Subcutaneous abdominal adipose tissue (tissue), 5 donors: ENCODE results near the gene TBC1D22A.

Experiments
- H3K27ac ChIP-seq: one replicate; pipeline ENCODE4 v1.7.0; 2013; ENCODE audit warnings: low read depth, mild to moderate bottlenecking, inconsistent platforms, low read length, moderate library complexity
- H3K27me3 ChIP-seq, 5 donors: one replicate each; pipeline ENCODE4 v1.7.0; 2013; ENCODE audit warnings: low read length in 5 of 5, inconsistent platforms in 1 of 5; ENCODE audit not compliant: control insufficient read depth in 5 of 5, insufficient read depth in 4 of 5
- H3K36me3 ChIP-seq, 5 donors: one replicate each; pipeline ENCODE4 v1.7.0; 2013; ENCODE audit warnings: low read length in 5 of 5; ENCODE audit not compliant: control insufficient read depth in 5 of 5, insufficient read depth in 5 of 5
- H3K4me1 ChIP-seq, 5 donors: one replicate each; pipeline ENCODE4 v1.7.0; 2013; ENCODE audit warnings: low read length in 5 of 5, mild to moderate bottlenecking in 3 of 5, moderate library complexity in 1 of 5; ENCODE audit not compliant: control insufficient read depth in 5 of 5, insufficient read depth in 5 of 5
- H3K4me3 ChIP-seq, 5 donors: one replicate each; pipeline ENCODE4 v1.7.0; 2013; ENCODE audit warnings: low read length in 5 of 5, low read depth in 1 of 5
- H3K9ac ChIP-seq, 5 donors: one replicate each; pipeline ENCODE4 v1.7.0; 2013; ENCODE audit warnings: low read length in 5 of 5, mild to moderate bottlenecking in 4 of 5, moderate library complexity in 3 of 5
- H3K9me3 ChIP-seq, 5 donors: one replicate each; pipeline ENCODE4 v1.7.0; 2013; ENCODE audit warnings: low read length in 5 of 5; ENCODE audit not compliant: control insufficient read depth in 5 of 5
- donor health status: healthy.
- donor health status: healthy.
- donor health status: healthy.
- donor health status: healthy.
- donor health status: healthy.

Gene TBC1D22A

GRCh38 chr22:47064016-47064415 lies 301.6 kb downstream of the TBC1D22A start:
- Histone ChIP-seq H3K9me3 (no peaks in the 10 kb centered on the region), H3K27me3 (no peaks in the 10 kb centered on the region), H3K4me3 (no peak overlapping the region), H3K4me1 (peaks cover 0 to 13% (median 0%) of the 10 kb centered on the region in 5 donors), H3K27ac (no peak overlapping the region), H3K9ac (no peak overlapping the region), H3K36me3 (peaks cover 0 to 63% (median 26%) of the 10 kb centered on the region in 5 donors)

GRCh38 chr22:47064416-47064815 lies 302.0 kb downstream of the TBC1D22A start:
- peaks cover 0 to 15% (median 0%) of the 10 kb centered on the region in 5 donors for H3K4me1 ChIP-seq
- no peak overlapping the region for H3K9ac ChIP-seq
- H3K9me3 ChIP-seq: no peaks in the 10 kb centered on the region
- no peak overlapping the region for H3K27ac ChIP-seq
- H3K36me3 ChIP-seq: peaks cover 0 to 60% (median 25%) of the 10 kb centered on the region in 5 donors
- no peak overlapping the region for H3K4me3 ChIP-seq
- H3K27me3 ChIP-seq: no peaks in the 10 kb centered on the region

GRCh38 chr22:47065756-47066615 lies 303.5 kb downstream of the TBC1D22A start:
- Histone ChIP-seq H3K9me3 (no peaks in the 10 kb centered on the region), H3K27me3 (no peaks in the 10 kb centered on the region), H3K9ac (no peak overlapping the region), H3K27ac (no peak overlapping the region), H3K4me3 (no peak overlapping the region), H3K36me3 (peaks cover 0 to 50% (median 21%) of the 10 kb centered on the region in 5 donors), H3K4me1 (peaks cover 0 to 15% (median 0%) of the 10 kb centered on the region in 5 donors)

GRCh38 chr22:47066616-47066905 lies 304.1 kb downstream of the TBC1D22A start:
- Histone ChIP-seq H3K4me1 (peaks cover 0 to 15% (median 0%) of the 10 kb centered on the region in 5 donors), H3K9me3 (no peaks in the 10 kb centered on the region), H3K36me3 (peaks cover 0 to 44% (median 16%) of the 10 kb centered on the region in 5 donors), H3K4me3 (no peak overlapping the region), H3K9ac (no peak overlapping the region), H3K27me3 (no peaks in the 10 kb centered on the region), H3K27ac (no peak overlapping the region)

GRCh38 chr22:47067321-47067890 lies 305.0 kb downstream of the TBC1D22A start:
- H3K27ac ChIP-seq: no peak overlapping the region
- H3K4me1 ChIP-seq: peaks cover 0 to 15% (median 0%) of the 10 kb centered on the region in 5 donors
- H3K27me3 ChIP-seq: no peaks in the 10 kb centered on the region
- H3K4me3 ChIP-seq: no peak overlapping the region
- H3K36me3 ChIP-seq: peaks cover 0 to 38% (median 12%) of the 10 kb centered on the region in 5 donors
- H3K9ac ChIP-seq: no peak overlapping the region
- no peaks in the 10 kb centered on the region for H3K9me3 ChIP-seq

GRCh38 chr22:47067911-47068625 lies 305.6 kb downstream of the TBC1D22A start:
- H3K4me3 ChIP-seq: no peak overlapping the region
- no peaks in the 10 kb centered on the region for H3K27me3 ChIP-seq
- H3K9me3 ChIP-seq: no peaks in the 10 kb centered on the region
- H3K27ac ChIP-seq: no peak overlapping the region
- H3K9ac ChIP-seq: no peak overlapping the region
- peaks cover 0 to 15% (median 0%) of the 10 kb centered on the region in 5 donors for H3K4me1 ChIP-seq
- H3K36me3 ChIP-seq: peaks cover 0 to 34% (median 7%) of the 10 kb centered on the region in 5 donors

GRCh38 chr22:47068626-47068996 lies 306.2 kb downstream of the TBC1D22A start:
- Histone ChIP-seq H3K9ac (no peak overlapping the region), H3K27me3 (no peaks in the 10 kb centered on the region), H3K9me3 (no peaks in the 10 kb centered on the region), H3K4me3 (no peak overlapping the region), H3K27ac (no peak overlapping the region), H3K36me3 (peaks cover 0 to 29% (median 5%) of the 10 kb centered on the region in 5 donors), H3K4me1 (peaks cover 0 to 15% (median 0%) of the 10 kb centered on the region in 5 donors)

GRCh38 chr22:47069270-47069669 lies 306.8 kb downstream of the TBC1D22A start:
- H3K4me1 ChIP-seq: peaks cover 0 to 15% (median 0%) of the 10 kb centered on the region in 5 donors
- H3K36me3 ChIP-seq: peaks cover 0 to 27% (median 2%) of the 10 kb centered on the region in 5 donors
- H3K9ac ChIP-seq: no peak overlapping the region
- no peak overlapping the region for H3K4me3 ChIP-seq
- no peak overlapping the region for H3K27ac ChIP-seq
- H3K27me3 ChIP-seq: no peaks in the 10 kb centered on the region
- H3K9me3 ChIP-seq: peaks cover 0 to 4% (median 3%) of the 10 kb centered on the region in 5 donors

GRCh38 chr22:47071078-47071806 lies 308.8 kb downstream of the TBC1D22A start:
- H3K27me3 ChIP-seq: no peaks in the 10 kb centered on the region
- H3K27ac ChIP-seq: no peak overlapping the region
- peaks cover 3 to 20% (median 14%) of the 10 kb centered on the region in 5 donors for H3K9me3 ChIP-seq
- H3K36me3 ChIP-seq: peaks cover 2 to 23% (median 6%) of the 10 kb centered on the region in 5 donors
- H3K9ac ChIP-seq: no peak overlapping the region
- H3K4me1 ChIP-seq: peaks cover 0 to 15% (median 0%) of the 10 kb centered on the region in 5 donors
- H3K4me3 ChIP-seq: no peak overlapping the region
